ENCODE measurements around the gene LRRC8A. TPM values are rescaled to one million over a fixed set of nuclear protein-coding genes. Genes with fewer than 3 reads are reported as not detected.
A peak's percentile ranks its signal among the peaks of the same experiment; 100 is the strongest.
"Not testable (repeated sequence)": the region's sequence is repeated elsewhere in the genome, so short reads cannot be mapped to it uniquely, and the experiment has no call there.

Gene LRRC8A
- total RNA-seq, 1 donor from 2014 or later, result 25.8 TPM

DNA sequence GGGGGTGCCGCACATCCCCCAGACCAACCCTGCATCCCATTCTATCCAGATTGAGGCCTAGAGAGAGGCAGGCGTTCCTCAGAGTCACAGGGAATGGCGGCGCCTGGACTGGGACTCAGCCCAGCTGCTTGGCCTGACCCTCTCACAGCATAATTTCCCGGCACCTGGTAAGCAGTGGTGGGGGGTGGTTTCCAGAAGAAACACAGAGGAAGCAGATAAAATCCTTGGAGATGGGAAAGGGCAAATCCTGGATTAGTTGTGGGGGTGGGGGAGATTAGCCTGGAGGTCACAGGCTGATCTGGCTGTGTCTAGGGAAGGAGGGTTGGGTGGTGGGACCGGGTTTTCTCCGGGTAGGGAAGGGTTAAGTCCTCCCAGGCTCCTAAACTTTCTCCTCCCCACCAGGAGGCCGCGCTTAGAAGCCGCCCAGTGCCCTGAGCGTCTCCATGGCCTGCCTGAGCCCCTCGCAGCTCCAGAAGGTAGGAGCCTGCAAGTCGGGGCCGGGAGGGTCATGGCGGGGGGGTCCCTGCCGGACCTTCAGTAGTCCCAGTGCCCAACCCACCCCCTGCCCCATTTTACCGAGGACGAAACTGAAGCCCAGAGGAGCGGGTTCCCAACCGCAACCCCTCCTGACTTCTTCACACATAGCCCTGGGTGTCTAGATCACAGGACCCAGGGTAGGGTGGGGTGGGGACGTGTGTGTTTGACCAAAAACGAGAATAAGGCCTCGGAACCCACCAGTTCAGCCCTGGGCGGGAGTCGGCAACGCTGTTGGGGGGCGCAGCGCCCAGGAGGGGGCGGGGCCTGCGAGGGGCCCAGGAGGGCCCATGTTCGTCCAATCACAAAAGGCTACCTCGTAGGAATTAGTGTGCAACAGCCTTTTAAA is 40.2 kb downstream of the LRRC8A start:
- DNase-seq, result peak; percentile 91

DNA sequence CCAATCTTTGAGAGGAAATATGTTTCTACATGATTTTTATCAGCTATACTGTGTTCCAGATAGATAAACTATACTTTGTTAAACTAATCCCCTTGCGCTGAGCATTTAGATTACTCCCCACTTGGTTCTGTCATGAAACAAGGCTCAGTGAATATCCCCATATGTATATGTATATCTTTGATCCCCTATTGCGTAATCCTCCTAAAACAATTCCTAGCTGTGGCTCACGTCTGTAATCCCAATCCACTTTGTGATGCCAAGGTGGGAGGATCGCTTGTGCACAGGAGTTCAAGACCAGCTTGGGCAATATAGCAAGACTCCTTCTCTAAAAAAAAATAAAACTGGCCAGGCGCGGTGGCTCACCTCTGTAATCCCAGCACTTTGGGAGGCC is 41.6 kb downstream of the LRRC8A start:
- no peak for DNase-seq

DNA sequence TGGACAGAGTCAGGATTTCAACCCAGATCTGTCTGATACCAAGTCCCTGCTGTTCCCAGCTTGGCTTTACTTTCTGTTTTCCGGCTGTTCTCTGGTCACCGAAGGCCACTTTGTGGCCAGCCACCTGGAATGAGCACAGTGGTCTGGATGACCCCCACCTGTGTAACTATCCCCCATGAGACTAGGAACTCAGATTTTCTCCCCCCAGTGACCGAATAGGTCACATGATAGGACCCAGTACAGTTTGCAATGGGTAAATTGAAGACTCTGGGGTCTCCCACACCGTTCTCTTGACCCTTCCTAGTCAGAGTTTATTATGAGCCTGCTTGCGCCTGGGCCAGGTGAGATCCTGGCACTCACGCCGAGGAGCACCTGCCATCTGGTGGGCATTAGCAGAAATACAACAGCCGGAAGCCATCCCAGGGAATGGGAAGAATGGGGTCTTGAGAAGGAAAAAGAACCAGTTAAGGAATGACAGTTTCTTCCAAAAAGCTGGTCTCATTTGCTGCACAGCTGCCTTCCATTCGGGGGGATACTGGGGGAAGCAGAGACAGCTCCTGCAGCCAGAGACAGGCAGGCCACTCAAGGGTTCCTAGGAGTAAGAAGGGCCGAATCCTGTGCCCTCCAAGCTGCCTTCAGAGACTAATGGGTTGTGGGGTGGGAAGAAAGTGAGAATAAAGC is 45.9 kb downstream of the LRRC8A start:
- peak; percentile 77 for DNase-seq

DNA sequence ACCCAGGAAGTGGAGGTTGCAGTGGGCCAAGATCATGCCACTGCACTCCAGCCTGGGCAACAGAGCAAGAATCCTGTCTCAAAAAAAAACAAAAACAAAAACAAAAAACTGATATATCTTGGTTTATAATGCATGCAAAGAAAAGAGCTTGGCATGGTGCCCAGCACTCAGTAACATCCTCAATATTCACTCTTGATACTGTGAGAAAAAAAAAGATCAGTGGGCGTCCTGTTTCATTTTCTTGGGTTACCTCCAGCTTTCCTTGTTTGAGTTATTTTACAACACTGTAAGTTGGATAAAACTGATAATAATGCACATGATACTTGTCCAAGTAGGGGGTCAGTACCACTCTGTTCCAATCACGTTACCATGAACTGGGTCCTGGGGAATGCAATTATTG is 46.7 kb downstream of the LRRC8A start:
- DNase-seq, result no peak

DNA sequence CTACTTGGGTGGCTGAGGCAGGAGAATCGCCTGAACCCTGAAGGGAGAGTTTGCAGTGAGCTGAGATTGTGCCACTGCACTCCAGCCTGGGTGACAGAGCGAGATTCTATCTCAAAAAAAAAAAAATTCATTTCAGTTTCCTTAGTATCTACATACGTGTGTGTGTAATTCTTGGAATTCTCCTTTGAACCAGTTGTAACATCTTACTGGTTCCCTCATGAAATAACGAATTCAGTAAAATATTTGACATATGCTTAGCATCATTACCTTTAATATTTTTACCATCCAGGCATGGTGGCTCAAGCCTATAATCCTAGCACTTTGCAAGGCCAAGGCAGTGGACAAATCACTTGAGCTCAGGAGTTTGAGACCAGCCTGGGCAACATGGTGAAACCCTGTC is 47.6 kb downstream of the LRRC8A start:
- no peak for DNase-seq

DNA sequence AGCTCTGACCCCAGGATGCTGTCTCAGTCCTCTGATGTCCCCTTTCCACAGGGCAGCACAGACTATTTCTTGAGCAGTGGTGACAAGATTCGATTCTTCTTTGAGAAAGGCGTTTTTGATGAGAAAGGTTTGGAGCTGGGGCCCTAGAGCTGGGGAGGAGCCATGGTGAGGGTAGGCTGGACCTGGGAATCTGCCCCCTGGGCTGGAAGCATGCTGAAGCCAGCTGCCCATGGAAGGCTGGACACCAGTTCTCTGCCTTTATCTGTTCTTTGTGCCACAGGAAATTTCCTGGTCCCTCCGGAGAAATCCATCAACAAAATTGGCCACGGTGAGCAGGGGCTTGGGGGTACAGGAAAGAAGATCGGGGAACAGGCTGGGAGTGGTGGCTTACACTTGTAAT is 51.8 kb downstream of the LRRC8A start:
- DNase-seq, result no peak

DNA sequence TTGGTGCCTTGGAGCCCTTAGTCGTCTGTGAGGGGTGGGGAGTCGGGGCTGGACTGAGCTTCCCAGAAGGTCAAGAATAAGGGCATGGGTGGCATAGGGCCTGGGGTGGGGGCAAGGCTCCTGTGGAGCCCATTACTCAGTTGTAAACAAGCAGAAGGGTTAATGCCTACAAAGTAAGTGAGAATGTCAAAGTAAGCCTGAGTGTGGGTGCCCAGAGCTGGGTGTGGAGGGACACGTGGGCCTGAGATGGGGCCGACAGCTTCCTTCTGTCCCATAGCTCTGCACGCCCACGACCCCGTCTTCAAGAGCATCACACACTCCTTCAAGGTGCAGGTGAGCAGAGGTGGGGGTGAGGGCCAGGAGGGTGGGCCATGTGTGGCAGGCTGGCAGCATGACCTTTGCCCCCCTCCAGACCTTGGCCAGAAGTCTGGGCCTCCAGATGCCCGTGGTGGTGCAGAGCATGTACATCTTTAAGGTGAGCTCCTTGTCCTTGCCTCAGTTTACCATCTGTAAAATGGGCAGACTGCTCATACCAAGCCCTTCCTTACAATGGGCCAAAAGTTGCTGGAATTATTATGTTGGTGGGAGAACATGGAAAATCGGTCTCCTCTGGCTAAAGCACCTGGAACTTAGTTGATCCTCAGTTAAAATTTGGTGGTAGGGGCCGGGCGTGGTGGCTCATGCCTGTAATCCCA is 54.4 kb downstream of the LRRC8A start:
- DNase-seq, result no peak

DNA sequence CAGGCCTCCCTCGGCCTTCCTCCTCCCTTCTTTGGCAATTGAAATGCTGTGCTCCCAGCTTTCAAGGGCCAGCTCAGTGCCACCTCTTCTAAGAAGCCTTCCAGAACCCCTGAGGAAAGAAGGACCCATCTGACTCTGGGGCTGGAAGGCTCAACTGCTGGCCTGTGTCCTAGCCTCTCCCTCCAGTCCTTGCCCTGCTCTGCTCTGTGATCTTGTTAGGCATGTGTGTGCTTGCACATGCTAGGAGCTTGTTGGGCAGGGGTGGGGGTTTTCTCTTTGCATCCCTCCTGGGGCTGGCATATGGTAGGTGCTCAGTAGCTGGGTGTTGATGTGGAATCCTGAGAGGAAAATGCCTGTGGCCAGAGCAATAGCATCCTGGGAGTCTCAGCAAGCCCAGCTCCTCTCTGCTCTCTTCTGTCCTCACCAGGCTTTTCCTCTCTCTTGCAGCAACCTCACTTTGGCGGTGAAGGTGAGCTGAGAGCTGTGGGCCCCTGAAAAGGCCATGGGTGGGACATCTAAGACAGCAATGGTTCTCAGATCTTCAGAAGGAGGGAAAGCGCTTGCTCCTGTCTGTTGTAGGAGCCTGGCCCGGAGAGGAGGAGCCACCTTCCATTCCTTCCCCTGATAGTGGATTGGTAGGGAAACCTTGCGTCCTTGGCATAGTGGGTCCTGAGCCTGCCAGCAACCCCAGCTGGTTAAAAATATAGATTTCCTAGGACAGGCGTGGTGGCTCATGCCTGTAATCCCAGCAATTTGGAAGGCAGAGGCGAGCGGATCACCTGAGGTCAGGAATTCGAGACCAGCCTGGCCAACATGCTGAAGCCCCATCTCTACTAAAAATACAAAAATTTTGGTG is 55.6 kb downstream of the LRRC8A start:
- no peak for DNase-seq

DNA sequence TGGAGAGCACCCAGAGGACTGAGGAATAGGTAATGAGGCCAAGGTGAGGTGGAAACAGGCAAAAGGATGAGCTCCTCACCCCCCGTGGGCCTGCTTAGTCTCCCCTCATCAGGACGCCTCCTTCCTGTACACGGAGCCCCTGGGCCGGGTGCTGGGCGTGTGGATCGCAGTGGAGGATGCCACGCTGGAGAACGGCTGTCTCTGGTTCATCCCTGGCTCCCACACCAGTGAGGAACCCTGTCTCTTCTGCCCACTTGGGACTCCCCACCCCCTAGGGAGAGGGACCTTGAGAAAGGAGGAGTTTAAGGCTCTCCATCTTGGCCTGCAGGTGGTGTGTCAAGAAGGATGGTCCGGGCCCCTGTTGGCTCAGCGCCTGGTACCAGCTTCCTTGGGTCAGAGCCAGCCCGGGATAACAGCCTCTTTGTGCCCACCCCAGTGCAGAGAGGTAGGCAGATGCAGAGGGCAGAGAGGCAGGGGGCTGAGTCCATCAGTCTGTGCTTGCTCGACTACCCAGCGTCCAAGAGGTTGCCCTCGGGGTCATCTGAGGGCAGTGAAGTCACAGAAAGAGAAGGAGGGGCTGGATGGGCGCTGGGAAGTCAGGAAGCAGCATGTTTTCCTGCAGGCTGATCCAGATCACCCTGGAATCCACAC is 58.5 kb downstream of the LRRC8A start:
- no peak for DNase-seq

DNA sequence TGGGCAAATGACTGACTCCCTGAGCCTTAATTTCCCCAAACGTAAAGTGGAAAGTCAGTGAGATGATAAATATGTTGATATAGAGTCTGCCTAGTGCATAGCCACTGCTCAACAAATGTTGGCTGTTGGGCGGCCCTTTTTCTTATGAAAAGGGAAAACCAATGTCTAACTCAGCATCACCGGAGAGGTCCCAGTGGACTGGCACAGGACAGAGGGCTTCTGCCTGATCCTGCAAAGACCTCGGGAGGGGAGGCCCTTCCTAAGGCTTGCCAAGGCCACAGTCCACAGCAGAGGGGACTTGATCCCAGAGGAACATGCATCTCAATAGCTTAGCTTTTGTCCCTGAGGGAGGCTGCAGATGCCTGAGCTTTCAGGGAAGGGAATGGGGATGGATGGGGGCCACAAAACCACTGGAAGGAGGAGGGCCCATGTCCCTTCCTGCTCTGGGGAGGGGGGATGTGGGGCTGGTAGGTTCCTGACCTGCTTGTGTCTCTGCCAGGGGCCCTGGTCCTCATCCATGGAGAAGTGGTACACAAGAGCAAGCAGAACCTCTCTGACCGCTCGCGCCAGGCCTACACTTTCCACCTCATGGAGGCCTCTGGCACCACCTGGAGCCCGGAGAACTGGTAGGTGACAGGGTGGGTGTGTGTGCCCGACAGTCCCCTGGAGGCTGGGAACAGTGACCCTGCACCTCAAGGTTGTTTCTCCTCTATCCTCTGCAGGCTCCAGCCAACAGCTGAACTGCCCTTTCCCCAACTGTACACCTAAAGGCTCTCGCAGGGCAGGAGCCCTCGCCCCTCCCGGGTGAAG is 59.2 kb downstream of the LRRC8A start:
- DNase-seq, result no peak

DNA sequence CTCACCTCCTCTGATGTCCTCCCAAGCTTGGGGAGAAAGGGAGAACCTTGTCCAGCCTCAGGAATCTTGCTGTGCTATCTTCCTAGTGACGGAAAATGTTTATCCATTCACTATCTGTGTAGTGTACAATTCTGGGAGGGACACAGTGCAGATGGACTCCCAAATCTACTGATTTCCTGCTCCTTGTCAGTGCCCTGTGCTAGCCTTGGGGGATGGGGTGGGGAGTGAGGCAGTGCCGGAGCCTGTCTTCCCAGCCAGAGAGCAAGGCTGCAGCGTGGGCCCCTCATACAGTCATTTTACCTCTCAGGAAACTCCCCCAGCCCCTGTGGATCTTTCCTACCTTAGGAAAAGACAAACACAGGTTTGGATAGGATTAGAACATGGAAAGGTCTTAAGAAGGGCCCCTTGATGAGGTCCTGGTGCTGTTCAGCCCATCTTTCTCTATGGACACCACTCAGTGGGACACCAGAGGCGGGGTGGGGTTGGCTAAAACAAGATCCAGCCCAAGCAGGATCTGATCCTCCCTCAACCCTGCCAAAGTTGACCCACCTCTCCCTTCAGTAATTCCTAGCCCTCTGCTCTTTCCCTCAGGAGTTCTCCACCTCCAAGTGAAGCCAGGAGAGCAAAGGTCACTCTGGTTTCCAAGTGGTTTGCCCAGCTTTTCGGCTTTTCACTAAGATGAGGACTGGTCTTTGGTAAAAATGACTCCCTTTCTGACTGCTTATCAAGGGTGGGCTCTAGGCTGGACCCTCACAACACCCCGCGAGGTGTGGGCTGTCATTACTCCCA is 62.1 kb downstream of the LRRC8A start:
- no peak for DNase-seq

DNA sequence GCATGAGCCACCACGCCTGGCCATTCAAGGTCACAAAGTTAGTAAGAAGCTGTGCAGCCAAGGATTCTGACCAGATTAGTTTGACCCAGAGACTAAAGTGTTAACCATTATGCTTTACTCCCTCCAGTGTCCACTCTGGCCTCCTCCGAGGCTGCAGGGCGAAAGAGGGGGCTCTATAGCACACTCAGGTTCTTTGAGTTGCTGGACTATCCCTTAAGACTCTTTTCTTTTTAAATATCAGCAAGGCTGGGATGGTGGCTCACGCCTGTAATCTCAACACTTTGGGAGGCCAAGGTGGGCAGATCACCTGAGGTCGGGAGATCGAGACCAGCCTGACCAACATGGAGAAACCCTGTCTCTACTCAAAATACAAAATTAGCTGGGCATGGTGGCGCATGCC is 63.0 kb downstream of the LRRC8A start:
- DNase-seq, result not testable (repeated sequence)

DNA sequence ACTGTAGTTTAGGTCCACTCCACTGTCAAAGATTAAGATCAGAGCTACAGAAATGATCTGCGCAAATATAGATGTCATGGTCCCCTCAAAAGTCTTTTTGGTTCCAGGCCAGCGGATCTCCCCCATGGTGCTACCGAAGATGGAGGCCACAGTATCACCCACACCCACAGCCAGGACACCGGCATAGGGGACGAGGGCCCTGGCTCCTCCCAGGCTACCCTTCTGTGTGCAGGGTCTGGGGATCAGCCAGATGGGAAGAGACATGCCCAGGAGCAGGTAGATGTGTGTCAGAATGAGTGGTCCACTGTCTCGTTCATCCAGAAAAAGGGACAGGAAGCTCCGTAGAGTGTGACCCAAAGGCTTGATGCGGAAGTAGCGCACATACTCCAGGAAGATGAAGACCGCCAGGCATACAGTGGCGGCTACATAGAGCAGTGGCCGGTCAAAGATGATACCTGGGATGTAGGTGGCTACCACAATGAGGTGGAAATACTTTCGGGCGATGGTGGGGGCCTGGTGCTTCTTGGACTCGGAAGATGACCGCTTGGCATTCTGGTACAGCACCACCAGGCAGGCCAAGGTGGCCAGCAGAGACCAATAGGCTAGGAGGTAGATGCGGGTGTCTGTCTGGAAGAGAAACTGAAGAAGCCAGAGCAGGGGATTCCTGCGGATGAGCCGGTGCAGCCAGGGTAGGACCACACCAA is 64.0 kb downstream of the LRRC8A start:
- DNase-seq, result no peak

DNA sequence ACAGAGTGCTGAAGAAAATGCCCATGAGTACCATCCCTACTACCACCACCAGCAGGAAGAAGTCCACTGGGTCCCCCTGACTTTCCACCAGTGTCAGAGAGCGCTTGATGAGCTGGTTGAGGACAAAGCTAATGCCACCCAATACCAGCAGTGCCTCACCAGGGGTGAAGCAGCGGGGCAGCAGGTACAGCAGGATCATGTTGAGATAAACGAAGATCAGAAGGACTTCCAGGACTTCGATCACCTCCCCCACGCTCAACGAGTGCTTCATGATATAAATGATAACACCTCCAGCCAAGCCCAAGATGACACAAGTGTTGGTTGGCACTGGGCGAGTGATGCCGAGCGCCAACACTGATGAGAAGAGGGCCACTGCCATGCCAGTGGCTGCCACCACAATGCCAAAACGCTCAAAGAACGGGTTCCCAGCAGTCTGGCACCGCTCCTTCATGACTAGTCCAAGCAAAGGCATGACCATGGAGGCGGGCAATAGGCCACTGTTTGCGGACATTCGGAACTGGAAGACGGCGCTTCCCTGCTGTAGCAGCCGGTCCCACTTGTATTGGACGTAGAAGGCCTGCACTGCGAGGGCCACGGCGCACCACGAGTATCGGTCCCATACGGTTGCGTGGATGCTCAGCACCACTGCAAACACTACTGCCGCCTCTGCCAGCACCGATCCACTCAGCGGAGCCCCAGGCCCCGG is 64.8 kb downstream of the LRRC8A start:
- no peak for DNase-seq

DNA sequence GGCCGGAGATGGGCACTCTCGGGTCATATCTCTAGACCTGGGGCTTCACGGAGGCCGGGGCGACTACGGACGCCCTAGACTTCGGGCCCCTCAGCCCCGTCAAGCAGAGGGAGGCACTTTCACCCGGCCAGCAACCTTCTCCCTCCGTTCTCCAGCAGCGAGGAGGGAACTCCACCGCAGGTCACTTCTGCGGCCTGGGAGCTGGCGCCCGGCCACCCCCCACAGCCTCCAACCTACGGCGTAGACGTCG is 65.3 kb downstream of the LRRC8A start:
- DNase-seq, result no peak

DNA sequence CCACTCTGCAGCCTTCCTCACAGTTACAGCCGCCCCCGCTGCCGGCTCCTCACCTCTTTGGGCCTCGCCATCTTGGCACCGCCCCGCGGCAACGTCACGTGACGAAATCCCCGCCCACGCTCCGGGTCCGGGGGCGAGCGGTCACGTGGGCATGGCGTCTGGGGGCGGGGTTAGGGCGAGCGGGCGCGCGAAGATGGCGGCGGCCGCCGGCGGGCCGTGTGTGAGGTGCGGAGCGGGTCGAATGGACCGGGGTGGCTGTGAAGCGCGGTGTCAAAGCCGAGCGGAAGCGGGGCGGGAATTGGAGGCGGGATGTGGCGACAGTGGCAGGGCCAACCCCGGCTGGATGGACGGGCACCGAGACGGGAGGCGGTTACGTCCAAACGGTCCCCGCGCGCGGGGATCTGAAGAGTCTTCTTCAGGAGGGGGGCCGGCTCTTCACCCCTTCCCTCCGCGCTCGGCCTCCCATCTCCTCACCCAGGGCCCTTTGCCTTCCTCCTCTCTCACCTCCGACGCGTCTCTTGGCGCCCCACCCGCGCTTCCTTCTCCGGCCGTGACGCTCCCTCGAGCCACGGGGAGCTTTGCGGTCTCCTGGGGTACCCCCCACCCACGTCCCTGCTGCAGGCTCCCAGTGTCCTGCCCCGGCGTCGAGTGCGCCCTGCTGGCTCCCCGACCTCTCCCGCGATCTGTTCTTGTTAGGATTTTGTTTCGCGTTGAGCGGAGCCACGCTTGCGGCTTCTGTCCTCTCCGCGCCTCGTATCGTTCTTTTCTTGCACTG is 65.8 kb downstream of the LRRC8A start, which contains the start of the genes DOLK and NUP188:
Gene DOLK (minus strand): TSS at position 77 of the 775 bp plus-strand sequence. CDS start 300 bp downstream, outside the sequence.
Gene NUP188 (plus strand): TSS at position 173 of the 775 bp plus-strand sequence. CDS start 21 bp downstream, at position 194.
- DNase-seq, result peak; percentile 98

DNA sequence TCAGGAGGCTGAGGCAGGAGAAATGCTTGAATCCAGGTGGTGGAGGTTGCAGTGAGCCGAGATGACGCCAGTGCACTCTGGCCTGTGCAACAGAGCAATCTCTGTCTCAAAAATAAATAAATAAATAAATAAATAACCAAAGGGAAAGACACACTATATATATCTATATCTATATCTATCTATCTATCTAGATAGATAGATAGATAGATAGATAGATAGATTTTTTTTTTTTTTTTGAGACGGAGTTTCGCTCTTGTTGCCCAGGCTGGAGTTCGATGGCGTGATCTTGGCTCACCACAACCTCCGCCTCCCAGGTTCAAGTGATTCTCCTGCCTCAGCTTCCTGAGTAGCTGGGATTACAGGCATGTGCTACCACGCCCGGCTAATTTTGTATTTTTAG is 79.5 kb downstream of the LRRC8A start:
- DNase-seq, result not testable (repeated sequence)

Measured in tongue (tissue), 2 donors.